Tibial nerve (tissue), 4 donors: Measurements from ENCODE around the gene PRKCH. TPM values are rescaled to one million over a fixed set of nuclear protein-coding genes. Genes with fewer than 3 reads are reported as not detected.
A peak's percentile ranks its signal among the peaks of the same experiment; 100 is the strongest.

ENCODE experiments used
- DNase-seq, 2 donors: peaks; one replicate each; pipeline ENCODE4 v3.0.0-alpha.2; 2019; ENCODE audit warnings: low spot score in 2 of 2
- H3K27ac ChIP-seq, 4 donors: fragments of 200-600 bp; sonication (generic) in 3 of 4; one replicate each; pipeline ENCODE4 v1.5.1; 2017 to 2019; ENCODE audit warnings: mild to moderate bottlenecking in 1 of 4
- H3K27me3 ChIP-seq, 2 donors: fragments of 200-600 bp; sonication (generic) in 1 of 2; one replicate each; pipeline versions ENCODE4 v1.5.1 to v1.6.0; 2017 to 2019
- H3K36me3 ChIP-seq, 3 donors: fragments of 200-600 bp; sonication (generic); one replicate each; pipeline ENCODE4 v1.5.1; 2018 to 2019
- H3K4me1 ChIP-seq, 4 donors: fragments of 200-600 bp; sonication (generic) in 3 of 4; one replicate each; pipeline ENCODE4 v1.5.1; 2017 to 2019
- H3K4me3 ChIP-seq, 4 donors: fragments of 200-600 bp; sonication (generic) in 3 of 4; one replicate each; pipeline ENCODE4 v1.5.1; 2017 to 2019; ENCODE audit warnings: mild to moderate bottlenecking in 1 of 4, moderate library complexity in 1 of 4
- H3K9me3 ChIP-seq, 4 donors: fragments of 200-600 bp; sonication (generic) in 3 of 4; one replicate each; pipeline ENCODE4 v1.5.1; 2017 to 2019
- EP300 ChIP-seq, 2 donors: sonication (generic); formaldehyde crosslinking; IDR thresholded peaks; one replicate each; pipeline ENCODE4 v1.6.1; 2017; ENCODE audit warnings: antibody characterized with exemption in 2 of 2, mild to moderate bottlenecking in 1 of 2
- POLR2A ChIP-seq, 2 donors: fragments of 450-650 bp; IDR thresholded peaks; one replicate each; pipeline ENCODE4 v1.6.1; 2017; ENCODE audit warnings: antibody characterized with exemption in 2 of 2, mild to moderate bottlenecking in 2 of 2, moderate library complexity in 2 of 2
- WGBS, 2 donors: methylation state at CpG; one replicate each; pipeline ENCODE4 v1.1.5; 2018; 5-methylcytosine and 5-hydroxymethylcytosine counted together
- total RNA-seq, 4 donors: library from RNA; depleted of rRNA; stranded (reverse); fragments of >200 nt; gene quantifications; one replicate each; pipeline ENCODE4 v1.1.0, GENCODE V29; 2016
- TF ChIP-seq, protein P1 (sequence below), 5 experiments: fragments of 200-600 bp in 3 of 5; fragments of 450-650 bp in 2 of 5; sonication (generic) in 3 of 5; IDR thresholded peaks; one replicate each; pipeline ENCODE4 v1.5.1; 2016 to 2019; ENCODE audit warnings: antibody characterized with exemption in 5 of 5, mild to moderate bottlenecking in 3 of 5, moderate library complexity in 2 of 5

PRKCH gene
- total RNA-seq, 4 donors from 2014 or later: 26.4 to 33.9 (median 29.2) TPM

DNA sequence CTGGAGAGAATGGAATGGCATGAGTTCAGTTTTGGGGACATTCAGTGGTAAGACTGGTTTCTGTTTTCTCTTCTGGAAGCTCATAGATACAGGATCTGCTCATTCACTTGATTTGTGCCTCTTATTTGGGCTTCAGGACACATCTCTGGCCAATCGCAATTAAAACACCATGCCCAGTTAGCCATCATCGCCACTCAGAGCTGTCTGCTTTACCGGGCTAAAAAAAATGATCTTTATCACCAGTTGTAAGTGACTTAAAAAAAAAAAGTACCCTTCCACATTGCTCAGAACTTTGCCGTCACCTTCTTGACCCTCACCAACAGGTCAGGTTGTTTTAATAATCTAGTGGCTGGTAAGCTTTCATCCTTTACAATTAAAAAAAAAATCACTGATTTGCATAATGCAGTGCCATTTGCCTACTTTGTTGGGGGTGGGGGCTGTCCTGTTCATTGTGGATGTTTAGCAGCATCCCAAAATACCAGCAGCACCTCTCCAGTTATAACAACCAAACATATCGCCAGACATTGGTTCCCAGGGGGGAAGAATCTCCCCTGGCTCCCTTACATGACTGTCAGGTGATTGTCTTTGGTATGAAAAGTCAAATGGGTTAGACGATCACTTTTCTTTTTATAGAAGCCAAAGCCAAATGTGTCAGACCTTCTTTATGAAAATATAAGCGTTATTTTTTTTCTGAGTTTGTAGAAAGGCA is 150.1 kb downstream of the PRKCH start:
- H3K36me3 ChIP-seq: no peaks in the 10 kb centered on the region
- peaks cover 0 to 45% (median 27%) of the 10 kb centered on the region in 4 donors for H3K4me1 ChIP-seq
- H3K27ac ChIP-seq: peak overlapping the region in 3 of 4 donors; percentile 47 to 78 (median 71)
- H3K27me3 ChIP-seq: no peaks in the 10 kb centered on the region
- peak overlapping the region in 3 of 4 donors; percentile 7 to 35 (median 32) for H3K4me3 ChIP-seq
- no peak for DNase-seq
- TF ChIP-seq, protein P1, sequence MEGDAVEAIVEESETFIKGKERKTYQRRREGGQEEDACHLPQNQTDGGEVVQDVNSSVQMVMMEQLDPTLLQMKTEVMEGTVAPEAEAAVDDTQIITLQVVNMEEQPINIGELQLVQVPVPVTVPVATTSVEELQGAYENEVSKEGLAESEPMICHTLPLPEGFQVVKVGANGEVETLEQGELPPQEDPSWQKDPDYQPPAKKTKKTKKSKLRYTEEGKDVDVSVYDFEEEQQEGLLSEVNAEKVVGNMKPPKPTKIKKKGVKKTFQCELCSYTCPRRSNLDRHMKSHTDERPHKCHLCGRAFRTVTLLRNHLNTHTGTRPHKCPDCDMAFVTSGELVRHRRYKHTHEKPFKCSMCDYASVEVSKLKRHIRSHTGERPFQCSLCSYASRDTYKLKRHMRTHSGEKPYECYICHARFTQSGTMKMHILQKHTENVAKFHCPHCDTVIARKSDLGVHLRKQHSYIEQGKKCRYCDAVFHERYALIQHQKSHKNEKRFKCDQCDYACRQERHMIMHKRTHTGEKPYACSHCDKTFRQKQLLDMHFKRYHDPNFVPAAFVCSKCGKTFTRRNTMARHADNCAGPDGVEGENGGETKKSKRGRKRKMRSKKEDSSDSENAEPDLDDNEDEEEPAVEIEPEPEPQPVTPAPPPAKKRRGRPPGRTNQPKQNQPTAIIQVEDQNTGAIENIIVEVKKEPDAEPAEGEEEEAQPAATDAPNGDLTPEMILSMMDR (IDR thresholded peaks at IDR 0.05): no peak
- no peak for TF ChIP-seq POLR2A (IDR thresholded peaks at IDR 0.05)
- H3K9me3 ChIP-seq: no peaks in the 10 kb centered on the region
- 49 to 51% methylated on average over 7 of the region's 7 CpGs for WGBS, 2 donors

GRCh38 chr14:61472011-61472672 is 150.8 kb downstream of the PRKCH start:
- no peak for DNase-seq
- Histone ChIP-seq H3K9me3 (no peaks in the 10 kb centered on the region), H3K27ac (peak overlapping the region in 3 of 4 donors; percentile 66 to 78 (median 71)), H3K4me3 (peak overlapping the region in 3 of 4 donors; percentile 7 to 35 (median 32)), H3K27me3 (no peaks in the 10 kb centered on the region), H3K36me3 (no peaks in the 10 kb centered on the region), H3K4me1 (peaks cover 0 to 51% (median 32%) of the 10 kb centered on the region in 4 donors)
- TF ChIP-seq EP300 (IDR thresholded peaks at IDR 0.05): peak in 1 of 2 donors; percentile 79
- TF ChIP-seq, protein P1 (IDR thresholded peaks at IDR 0.05): no peak
- 21 to 30% methylated on average over 8 of the region's 8 CpGs for WGBS, 2 donors

DNA sequence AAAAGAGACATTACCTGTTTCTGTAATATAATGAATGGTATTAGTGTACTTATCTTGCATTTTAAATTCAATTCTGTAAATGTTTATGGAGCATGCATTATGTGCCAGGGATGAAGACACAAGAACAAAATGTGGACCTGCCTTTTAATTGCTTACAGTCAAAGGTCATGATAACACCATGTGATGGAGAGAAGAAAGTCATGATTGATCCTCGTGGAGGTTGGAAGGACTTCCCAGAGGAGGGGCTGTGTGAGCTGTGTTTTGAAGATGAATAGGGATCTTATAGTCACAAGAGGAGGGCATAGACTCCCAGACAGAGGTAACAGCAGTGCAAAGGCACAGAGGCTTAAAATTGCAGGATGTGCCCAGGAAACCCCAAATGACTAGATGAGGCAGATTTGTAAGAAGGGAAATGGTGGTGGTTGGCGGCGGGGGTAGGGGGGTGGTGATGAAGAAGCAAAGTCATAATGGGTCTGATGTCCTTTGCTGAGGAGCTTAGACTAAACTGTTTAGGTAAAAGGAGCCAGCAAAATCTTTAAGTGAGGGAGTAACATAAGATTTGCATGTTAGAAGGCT is 151.5 kb downstream of the PRKCH start:
- TF ChIP-seq POLR2A (IDR thresholded peaks at IDR 0.05) (no peak), EP300 (IDR thresholded peaks at IDR 0.05) (no peak)
- TF ChIP-seq, protein P1 (IDR thresholded peaks at IDR 0.05): no peak
- Histone ChIP-seq H3K9me3 (no peaks in the 10 kb centered on the region), H3K27ac (peak overlapping the region in 2 of 4 donors; percentile 66 to 78), H3K36me3 (no peaks in the 10 kb centered on the region), H3K4me3 (no peak overlapping the region), H3K27me3 (no peaks in the 10 kb centered on the region), H3K4me1 (peaks cover 0 to 58% (median 40%) of the 10 kb centered on the region in 4 donors)
- DNase-seq: no peak
- 65 to 72% methylated on average over 3 of the region's 3 CpGs for WGBS, 2 donors

- WGBS, 2 donors: 0% methylated on average over 1 of the region's 1 CpG
- no peak for DNase-seq
- no peak overlapping the region for H3K4me3 ChIP-seq
- H3K9me3 ChIP-seq: no peaks in the 10 kb centered on the region
- H3K27me3 ChIP-seq: no peaks in the 10 kb centered on the region
- TF ChIP-seq POLR2A (IDR thresholded peaks at IDR 0.05): no peak
- TF ChIP-seq, protein P1 (IDR thresholded peaks at IDR 0.05): no peak
- peak in 1 of 2 donors; percentile 10 for TF ChIP-seq EP300 (IDR thresholded peaks at IDR 0.05)
- peaks cover 0 to 69% (median 48%) of the 10 kb centered on the region in 4 donors for H3K4me1 ChIP-seq
- H3K27ac ChIP-seq: peak overlapping the region in 2 of 4 donors; percentile 35 to 86
- no peaks in the 10 kb centered on the region for H3K36me3 ChIP-seq
Observed at GRCh38 chr14:61474015-61474414, 152.6 kb downstream of the PRKCH start.

GRCh38 chr14:61474701-61475100 is 153.3 kb downstream of the PRKCH start:
- Histone ChIP-seq H3K4me3 (no peak overlapping the region), H3K4me1 (peaks cover 0 to 74% (median 52%) of the 10 kb centered on the region in 4 donors), H3K27ac (peak overlapping the region in 3 of 4 donors; percentile 22 to 89 (median 86)), H3K27me3 (no peaks in the 10 kb centered on the region), H3K9me3 (no peaks in the 10 kb centered on the region), H3K36me3 (no peaks in the 10 kb centered on the region)
- DNase-seq: no peak
- WGBS, 2 donors: 77 to 83% methylated on average over 3 of the region's 3 CpGs
- TF ChIP-seq EP300 (IDR thresholded peaks at IDR 0.05) (no peak), POLR2A (IDR thresholded peaks at IDR 0.05) (no peak)
- TF ChIP-seq, protein P1 (IDR thresholded peaks at IDR 0.05): no peak
